Activated CD4-positive, alpha-beta T cell treated with anti-CD3 and anti-CD28 coated beads, Interleukin-2, amount 10 ng/mL, durations not matched to agents 7 days and 5 days (primary cell): Measurements from ENCODE around the gene LEMD2. TPM values are rescaled to one million over a fixed set of nuclear protein-coding genes. Genes with fewer than 3 reads are reported as not detected.

Experiments used
- CTCF ChIA-PET: fragments of 350-600 bp; sonication (Branson Sonifier 250); formaldehyde crosslinking; loops from one replicate; lab custom pipeline; 2021; ENCODE audit warnings: antibody characterized with exemption; lab: Charles Lee
- POLR2A ChIA-PET: fragments of 350-600 bp; sonication (Branson Sonifier 250); formaldehyde crosslinking; loops from one replicate; lab custom pipeline; 2021; ENCODE audit warnings: antibody characterized with exemption; lab: Charles Lee
- DNase-seq: peaks from one replicate; pipeline ENCODE4 v3.0.0-alpha.2; 2020
- H3K27ac Mint-ChIP-seq: one replicate; pipeline ENCODE4 v1.8.0; 2021; ENCODE audit warnings: mild to moderate bottlenecking, moderate library complexity, mixed read lengths
- H3K27me3 Mint-ChIP-seq: one replicate; pipeline ENCODE4 v1.8.0; 2021; ENCODE audit warnings: mixed read lengths
- H3K36me3 Mint-ChIP-seq: one replicate; pipeline ENCODE4 v1.8.0; 2021; ENCODE audit warnings: low read depth, mixed read lengths
- H3K4me1 Mint-ChIP-seq: one replicate; pipeline ENCODE4 v1.8.0; 2021; ENCODE audit warnings: mixed read lengths
- H3K4me3 Mint-ChIP-seq: one replicate; pipeline ENCODE4 v1.8.0; 2021; ENCODE audit warnings: mild to moderate bottlenecking, moderate library complexity, mixed read lengths
- H3K9me3 Mint-ChIP-seq: one replicate; pipeline ENCODE4 v1.8.0; 2021; ENCODE audit warnings: mixed read lengths
- total RNA-seq, 2 experiments: library from RNA; stranded (reverse); gene quantifications; one replicate each; pipeline ENCODE4 v1.2.3, GENCODE V29; 2021

LEMD2 gene
- total RNA-seq, 2 experiments from 2014 or later, result 73.1 to 74.1 TPM

GRCh38 chr6:33724102-33725023, 64.6 kb downstream of the LEMD2 start:
- Mint-ChIP-seq H3K36me3 (no peaks in the 10 kb centered on the region), H3K27me3 (peaks cover 17% of the 10 kb centered on the region), H3K27ac (no peak overlapping the region), H3K9me3 (no peaks in the 10 kb centered on the region), H3K4me1 (peaks cover 13% of the 10 kb centered on the region), H3K4me3 (no peak overlapping the region)
- POLR2A ChIA-PET, result no interaction called here
- CTCF ChIA-PET, result interaction anchor here (0.7 to 1.6 kb wide), 2 partner anchors 15 to 339 kb away, joined by 4 to 5 read pairs; no protein-coding TSS in a partner anchor
- no peak for DNase-seq

DNA sequence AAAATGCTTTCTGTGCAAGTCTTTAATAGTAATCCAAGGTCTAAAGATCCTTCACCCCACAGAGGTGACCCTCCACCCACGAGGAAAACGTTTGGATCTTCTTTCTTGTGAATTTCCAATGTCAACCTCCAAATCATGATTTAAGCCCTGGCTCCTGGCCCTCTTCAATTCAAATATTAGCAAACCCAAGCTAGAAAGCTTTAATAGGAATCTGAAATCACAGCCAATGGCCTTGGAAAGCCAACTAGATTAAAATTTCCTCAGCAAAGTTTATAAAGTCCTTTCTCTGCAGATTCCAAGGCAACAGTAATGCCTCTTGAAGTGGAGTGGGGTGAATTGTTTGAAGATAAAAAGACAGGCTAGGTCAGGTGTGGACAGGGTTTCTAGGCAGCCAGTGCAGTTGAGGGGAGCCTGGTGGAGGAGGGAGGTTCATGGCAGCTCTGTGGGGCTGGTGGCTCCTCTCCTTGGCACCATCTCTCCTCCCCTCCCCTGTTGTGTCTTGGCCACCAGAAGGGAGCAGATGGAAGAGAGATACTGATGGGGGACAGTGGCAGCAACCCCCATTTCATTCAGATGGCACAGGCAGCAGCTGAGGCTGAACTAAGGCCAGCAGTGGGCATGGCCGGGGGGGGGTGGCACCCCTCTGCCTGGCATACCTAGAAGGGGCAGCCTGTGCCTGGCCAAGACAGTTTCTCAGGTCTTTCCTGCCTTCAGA, 65.4 kb downstream of the LEMD2 start:
- ChIA-PET POLR2A (no interaction called here), CTCF (interaction anchor here (1.3 to 1.6 kb wide), 2 partner anchors 12 to 15 kb away, joined by 5 to 6 read pairs; partner anchors contain the start of gene UQCC2)
- Mint-ChIP-seq H3K4me3 (no peak overlapping the region), H3K27ac (no peak overlapping the region), H3K9me3 (no peaks in the 10 kb centered on the region), H3K36me3 (no peaks in the 10 kb centered on the region), H3K4me1 (peaks cover 13% of the 10 kb centered on the region), H3K27me3 (peaks cover 20% of the 10 kb centered on the region)
- no peak for DNase-seq

- peaks cover 20% of the 10 kb centered on the region for H3K27me3 Mint-ChIP-seq
- H3K27ac Mint-ChIP-seq, result no peak overlapping the region
- no peak overlapping the region for H3K4me3 Mint-ChIP-seq
- peaks cover 13% of the 10 kb centered on the region for H3K4me1 Mint-ChIP-seq
- no peaks in the 10 kb centered on the region for H3K36me3 Mint-ChIP-seq
- POLR2A ChIA-PET, result no interaction called here
- DNase-seq, result no peak
- CTCF ChIA-PET, result interaction anchor here (0.8 to 1.4 kb wide), 5 partner anchors 11 to 441 kb away, joined by 3 to 6 read pairs (median 3); partner anchors contain the start of gene UQCC2
- no peaks in the 10 kb centered on the region for H3K9me3 Mint-ChIP-seq
Measured at GRCh38 chr6:33722103-33722623, 66.8 kb downstream of the LEMD2 start.

GRCh38 chr6:33721508-33721907, 67.4 kb downstream of the LEMD2 start:
- Mint-ChIP-seq H3K27ac (no peak overlapping the region), H3K9me3 (no peaks in the 10 kb centered on the region), H3K27me3 (peaks cover 20% of the 10 kb centered on the region), H3K4me3 (no peak overlapping the region), H3K4me1 (peaks cover 13% of the 10 kb centered on the region), H3K36me3 (no peaks in the 10 kb centered on the region)
- POLR2A ChIA-PET, result no interaction called here
- CTCF ChIA-PET, result interaction anchor here (0.8 to 1.4 kb wide), 4 partner anchors 10 to 442 kb away, joined by 3 to 5 read pairs (median 3); partner anchors contain the start of gene UQCC2
- no peak for DNase-seq

Other genes starting within 250 kb of the LEMD2 start
- gene BAK1, start 208.9 kb downstream of the LEMD2 start, total RNA-seq, result 10 to 100 TPM; 69.2 to 77.6 TPM
- gene ITPR3, start 167.8 kb downstream of the LEMD2 start, total RNA-seq, result 10 to 100 TPM; 64.2 to 65.8 TPM
- 10 to 100 TPM; 77.6 to 80.0 TPM for gene UQCC2, start 77.4 kb downstream of the LEMD2 start, total RNA-seq
- gene IP6K3, start 42.2 kb downstream of the LEMD2 start, total RNA-seq, result not detected
- gene MLN, start 14.9 kb upstream of the LEMD2 start, total RNA-seq, result not detected